HEK293 (cell line): Measurements from ENCODE around the gene BIK.

Experiments
- CTCF ChIA-PET: fragments of 350-600 bp; formaldehyde crosslinking; extraction: SDS; loops from one replicate; lab custom pipeline; 2021; ENCODE audit warnings: antibody characterized with exemption; lab: Yijun Ruan, JAX
- POLR2A ChIA-PET: fragments of 300-600 bp; formaldehyde crosslinking; extraction: SDS; loops from one replicate; lab custom pipeline; 2020; ENCODE audit warnings: antibody characterized with exemption, inconsistent platforms; lab: Yijun Ruan, JAX
- H3K27ac ChIP-seq: fragments of 200-500 bp; sonication (Bioruptor generic); 2 replicates; pipeline ENCODE4 v1.5.1; 2014; ENCODE audit warnings: low read depth, low read length, control low read depth, inconsistent platforms; ENCODE audit errors: extremely low read depth
- H3K36me3 ChIP-seq, 2 experiments: fragments of 200-500 bp in 1 of 2; sonication (Bioruptor generic) in 1 of 2; 1 replicate in 1 of 2; 2 replicates in 1 of 2; pipeline ENCODE4 v1.5.1; 2014 to 2017; ENCODE audit warnings: inconsistent platforms in 2 of 2, low read length in 2 of 2; ENCODE audit not compliant: control insufficient read depth in 2 of 2, insufficient read depth in 1 of 2
- H3K4me1 ChIP-seq: fragments of 200-500 bp; sonication (Bioruptor generic); 2 replicates; pipeline ENCODE4 v1.5.1; 2014; ENCODE audit warnings: mild to moderate bottlenecking, low read length, inconsistent platforms; ENCODE audit not compliant: control insufficient read depth, insufficient read depth
- H3K4me3 ChIP-seq: 2 replicates; pipeline ENCODE4 v1.5.1; 2011; ENCODE audit warnings: low read depth, mild to moderate bottlenecking, control low read depth, low read length, moderate library complexity
- H3K9me3 ChIP-seq: fragments of 200-500 bp; sonication (Bioruptor generic); 2 replicates; pipeline ENCODE4 v1.5.1; 2014; ENCODE audit warnings: low read depth, low read length, inconsistent platforms; ENCODE audit not compliant: control insufficient read depth, insufficient read depth
- GLIS1 ChIP-seq: fragments of 450-650 bp; formaldehyde crosslinking; IDR thresholded peaks from 2 replicates; pipeline ENCODE4 v1.5.1; 2016; ENCODE audit warnings: missing biosample characterization, missing genetic modification characterization
- KLF16 ChIP-seq: fragments of 450-650 bp; formaldehyde crosslinking; IDR thresholded peaks from 2 replicates; pipeline ENCODE4 v1.5.1; 2017; ENCODE audit warnings: missing biosample characterization, missing genetic modification characterization
- OSR2 ChIP-seq: fragments of 450-650 bp; formaldehyde crosslinking; IDR thresholded peaks from 2 replicates; pipeline ENCODE4 v1.5.1; 2016; ENCODE audit warnings: missing biosample characterization, missing genetic modification characterization
- SP7 ChIP-seq: fragments of 450-650 bp; formaldehyde crosslinking; IDR thresholded peaks from 2 replicates; pipeline ENCODE4 v1.5.1; 2016; ENCODE audit warnings: missing biosample characterization, missing genetic modification characterization
- ZBTB1 ChIP-seq: fragments of 450-650 bp; formaldehyde crosslinking; IDR thresholded peaks from 2 replicates; pipeline ENCODE4 v1.5.1; 2016; ENCODE audit warnings: missing biosample characterization, missing genetic modification characterization
- ZBTB7A ChIP-seq: fragments of 450-650 bp; formaldehyde crosslinking; IDR thresholded peaks from 2 replicates; pipeline ENCODE4 v1.5.1; 2016; ENCODE audit warnings: low read depth, missing biosample characterization, missing genetic modification characterization
- ZFP3 ChIP-seq: fragments of 450-650 bp; formaldehyde crosslinking; IDR thresholded peaks from 2 replicates; pipeline ENCODE4 v1.5.1; 2016; ENCODE audit warnings: low read depth, missing biosample characterization, missing genetic modification characterization
- ZIC2 ChIP-seq: fragments of 450-650 bp; formaldehyde crosslinking; IDR thresholded peaks from 2 replicates; pipeline ENCODE4 v1.5.1; 2016; ENCODE audit warnings: missing biosample characterization, missing genetic modification characterization
- ZNF10 ChIP-seq: fragments of 450-650 bp; formaldehyde crosslinking; IDR thresholded peaks from 2 replicates; pipeline ENCODE4 v1.5.1; 2017; ENCODE audit warnings: missing biosample characterization, missing genetic modification characterization
- ZNF112 ChIP-seq: fragments of 450-650 bp; formaldehyde crosslinking; IDR thresholded peaks from 2 replicates; pipeline ENCODE4 v1.5.0; 2017; ENCODE audit warnings: missing biosample characterization, missing genetic modification characterization
- ZNF121 ChIP-seq: fragments of 450-650 bp; formaldehyde crosslinking; IDR thresholded peaks from 2 replicates; pipeline ENCODE4 v1.5.1; 2016; ENCODE audit warnings: missing biosample characterization, missing genetic modification characterization
- ZNF133 ChIP-seq: fragments of 450-650 bp; formaldehyde crosslinking; IDR thresholded peaks from 2 replicates; pipeline ENCODE4 v1.5.1; 2016; ENCODE audit warnings: missing biosample characterization, missing genetic modification characterization
- ZNF202 ChIP-seq: fragments of 450-650 bp; formaldehyde crosslinking; IDR thresholded peaks from 2 replicates; pipeline ENCODE4 v1.5.1; 2016; ENCODE audit warnings: missing biosample characterization, missing genetic modification characterization, borderline replicate concordance
- ZNF324 ChIP-seq: fragments of 450-650 bp; formaldehyde crosslinking; IDR thresholded peaks from 2 replicates; pipeline ENCODE4 v1.5.1; 2016; ENCODE audit warnings: missing biosample characterization, missing genetic modification characterization
- ZNF341 ChIP-seq: fragments of 450-650 bp; formaldehyde crosslinking; IDR thresholded peaks from 2 replicates; pipeline ENCODE4; 2016; ENCODE audit warnings: low read depth, missing biosample characterization, missing genetic modification characterization
- ZNF626 ChIP-seq: fragments of 450-650 bp; sonication (Bioruptor Pico); formaldehyde crosslinking; IDR thresholded peaks from 2 replicates; pipeline ENCODE4 v1.5.1; 2018; ENCODE audit warnings: missing biosample characterization, missing genetic modification characterization, inconsistent platforms
- TF ChIP-seq, protein P1 (sequence below): fragments of 450-650 bp; formaldehyde crosslinking; IDR thresholded peaks from 2 replicates; pipeline ENCODE4 v1.5.1; 2016; ENCODE audit warnings: missing biosample characterization, missing genetic modification characterization
- TF ChIP-seq, protein P2 (sequence below): fragments of 450-650 bp; formaldehyde crosslinking; conservative IDR thresholded peaks from 2 replicates; pipeline ENCODE4 v1.5.1; 2016; ENCODE audit warnings: low read depth, missing biosample characterization, missing genetic modification characterization
- TF ChIP-seq, protein P3 (sequence below): fragments of 450-650 bp; IDR thresholded peaks from 2 replicates; pipeline ENCODE4 v1.5.1; 2018; ENCODE audit warnings: missing biosample characterization, missing genetic modification characterization

BIK gene

DNA sequence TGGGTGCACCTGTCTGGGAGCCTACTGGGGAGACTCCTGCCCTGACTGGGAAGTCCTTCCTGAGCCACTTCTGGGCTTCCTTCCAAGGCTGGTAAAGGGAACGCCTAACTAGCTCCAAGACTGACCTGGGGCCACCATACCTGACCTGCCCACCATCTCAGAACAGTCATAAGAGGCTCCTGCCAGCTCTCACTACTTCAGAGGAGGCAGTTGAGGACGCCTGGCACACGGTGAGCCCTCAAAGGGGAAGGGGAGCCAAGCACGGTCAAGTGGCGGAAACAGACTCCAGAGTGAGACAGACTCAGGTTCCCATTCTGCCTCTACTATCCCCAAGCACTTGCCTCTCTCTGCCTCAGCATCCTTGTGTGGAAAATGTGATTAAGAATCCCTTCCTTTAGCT, 25.0 kb downstream of the BIK start:
- CTCF ChIA-PET: interaction anchor here (0.6 to 1.4 kb wide), 2 partner anchors 9 to 37 kb away, joined by 4 to 6 read pairs; no protein-coding TSS in a partner anchor
- Histone ChIP-seq H3K36me3 (peaks cover 51 to 97% of the 10 kb centered on the region in 2 experiments), H3K27ac (no peak overlapping the region)

DNA sequence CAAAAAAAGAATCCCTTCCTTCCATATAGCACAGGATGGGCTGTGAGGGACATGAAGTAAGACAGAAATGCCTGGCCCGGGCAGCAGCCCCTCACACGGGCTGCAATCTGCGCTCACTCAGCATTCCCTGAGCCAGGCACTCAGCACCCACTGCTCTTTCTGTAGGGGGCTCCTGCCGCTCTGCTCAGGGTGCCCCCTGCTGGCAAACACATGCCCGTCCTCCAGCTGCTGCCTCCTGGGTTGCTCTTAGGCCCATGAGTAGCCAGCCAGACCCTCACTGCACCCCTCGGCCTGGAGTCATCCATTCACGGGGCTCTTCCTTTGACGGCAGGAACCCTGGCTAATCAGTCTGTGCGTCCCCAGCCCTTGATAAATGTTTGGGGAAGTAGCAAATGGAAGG, 25.7 kb downstream of the BIK start:
- TF ChIP-seq ZNF341 (tag by site-specific recombination) (no peak), ZIC2 (peak; percentile 48)
- TF ChIP-seq, protein P1, sequence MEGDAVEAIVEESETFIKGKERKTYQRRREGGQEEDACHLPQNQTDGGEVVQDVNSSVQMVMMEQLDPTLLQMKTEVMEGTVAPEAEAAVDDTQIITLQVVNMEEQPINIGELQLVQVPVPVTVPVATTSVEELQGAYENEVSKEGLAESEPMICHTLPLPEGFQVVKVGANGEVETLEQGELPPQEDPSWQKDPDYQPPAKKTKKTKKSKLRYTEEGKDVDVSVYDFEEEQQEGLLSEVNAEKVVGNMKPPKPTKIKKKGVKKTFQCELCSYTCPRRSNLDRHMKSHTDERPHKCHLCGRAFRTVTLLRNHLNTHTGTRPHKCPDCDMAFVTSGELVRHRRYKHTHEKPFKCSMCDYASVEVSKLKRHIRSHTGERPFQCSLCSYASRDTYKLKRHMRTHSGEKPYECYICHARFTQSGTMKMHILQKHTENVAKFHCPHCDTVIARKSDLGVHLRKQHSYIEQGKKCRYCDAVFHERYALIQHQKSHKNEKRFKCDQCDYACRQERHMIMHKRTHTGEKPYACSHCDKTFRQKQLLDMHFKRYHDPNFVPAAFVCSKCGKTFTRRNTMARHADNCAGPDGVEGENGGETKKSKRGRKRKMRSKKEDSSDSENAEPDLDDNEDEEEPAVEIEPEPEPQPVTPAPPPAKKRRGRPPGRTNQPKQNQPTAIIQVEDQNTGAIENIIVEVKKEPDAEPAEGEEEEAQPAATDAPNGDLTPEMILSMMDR (tag by site-specific recombination): peak; percentile 60
- Histone ChIP-seq H3K4me3 (no peak overlapping the region), H3K36me3 (peaks cover 53 to 99% of the 10 kb centered on the region in 2 experiments), H3K27ac (no peak overlapping the region), H3K9me3 (no peaks in the 10 kb centered on the region), H3K4me1 (no peaks in the 10 kb centered on the region)
- ChIA-PET CTCF (interaction anchor here (0.6 to 1.7 kb wide), 6 partner anchors 9 to 266 kb away, joined by 3 to 6 read pairs (median 4); no protein-coding TSS in a partner anchor), POLR2A (no interaction called here)

More for the DNA sequence above, 25.0 kb downstream of the BIK start:
- TF ChIP-seq ZNF112: no peak
- TF ChIP-seq ZNF133 (tag by site-specific recombination): no peak
- TF ChIP-seq KLF16 (tag by site-specific recombination): no peak
- no peak for TF ChIP-seq ZBTB7A
- no peak for TF ChIP-seq ZBTB1 (tag by site-specific recombination)
- TF ChIP-seq, protein P2, sequence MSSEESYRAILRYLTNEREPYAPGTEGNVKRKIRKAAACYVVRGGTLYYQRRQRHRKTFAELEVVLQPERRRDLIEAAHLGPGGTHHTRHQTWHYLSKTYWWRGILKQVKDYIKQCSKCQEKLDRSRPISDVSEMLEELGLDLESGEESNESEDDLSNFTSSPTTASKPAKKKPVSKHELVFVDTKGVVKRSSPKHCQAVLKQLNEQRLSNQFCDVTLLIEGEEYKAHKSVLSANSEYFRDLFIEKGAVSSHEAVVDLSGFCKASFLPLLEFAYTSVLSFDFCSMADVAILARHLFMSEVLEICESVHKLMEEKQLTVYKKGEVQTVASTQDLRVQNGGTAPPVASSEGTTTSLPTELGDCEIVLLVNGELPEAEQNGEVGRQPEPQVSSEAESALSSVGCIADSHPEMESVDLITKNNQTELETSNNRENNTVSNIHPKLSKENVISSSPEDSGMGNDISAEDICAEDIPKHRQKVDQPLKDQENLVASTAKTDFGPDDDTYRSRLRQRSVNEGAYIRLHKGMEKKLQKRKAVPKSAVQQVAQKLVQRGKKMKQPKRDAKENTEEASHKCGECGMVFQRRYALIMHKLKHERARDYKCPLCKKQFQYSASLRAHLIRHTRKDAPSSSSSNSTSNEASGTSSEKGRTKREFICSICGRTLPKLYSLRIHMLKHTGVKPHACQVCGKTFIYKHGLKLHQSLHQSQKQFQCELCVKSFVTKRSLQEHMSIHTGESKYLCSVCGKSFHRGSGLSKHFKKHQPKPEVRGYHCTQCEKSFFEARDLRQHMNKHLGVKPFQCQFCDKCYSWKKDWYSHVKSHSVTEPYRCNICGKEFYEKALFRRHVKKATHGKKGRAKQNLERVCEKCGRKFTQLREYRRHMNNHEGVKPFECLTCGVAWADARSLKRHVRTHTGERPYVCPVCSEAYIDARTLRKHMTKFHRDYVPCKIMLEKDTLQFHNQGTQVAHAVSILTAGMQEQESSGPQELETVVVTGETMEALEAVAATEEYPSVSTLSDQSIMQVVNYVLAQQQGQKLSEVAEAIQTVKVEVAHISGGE (tag by site-specific recombination): no peak
- no peak for TF ChIP-seq OSR2 (tag by site-specific recombination)
- no peak for TF ChIP-seq SP7 (tag by site-specific recombination)
- TF ChIP-seq ZNF324 (tag by site-specific recombination): no peak
- no peak for TF ChIP-seq ZNF202 (tag by site-specific recombination)
- no peak for TF ChIP-seq ZNF121 (tag by site-specific recombination)
- TF ChIP-seq, protein P3, sequence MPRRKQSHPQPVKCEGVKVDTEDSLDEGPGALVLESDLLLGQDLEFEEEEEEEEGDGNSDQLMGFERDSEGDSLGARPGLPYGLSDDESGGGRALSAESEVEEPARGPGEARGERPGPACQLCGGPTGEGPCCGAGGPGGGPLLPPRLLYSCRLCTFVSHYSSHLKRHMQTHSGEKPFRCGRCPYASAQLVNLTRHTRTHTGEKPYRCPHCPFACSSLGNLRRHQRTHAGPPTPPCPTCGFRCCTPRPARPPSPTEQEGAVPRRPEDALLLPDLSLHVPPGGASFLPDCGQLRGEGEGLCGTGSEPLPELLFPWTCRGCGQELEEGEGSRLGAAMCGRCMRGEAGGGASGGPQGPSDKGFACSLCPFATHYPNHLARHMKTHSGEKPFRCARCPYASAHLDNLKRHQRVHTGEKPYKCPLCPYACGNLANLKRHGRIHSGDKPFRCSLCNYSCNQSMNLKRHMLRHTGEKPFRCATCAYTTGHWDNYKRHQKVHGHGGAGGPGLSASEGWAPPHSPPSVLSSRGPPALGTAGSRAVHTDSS (tag by site-specific recombination): no peak
- no peak for TF ChIP-seq ZNF10 (tag by site-specific recombination)
- no peak for TF ChIP-seq GLIS1 (tag by site-specific recombination)
- no peak for TF ChIP-seq ZNF626
- TF ChIP-seq ZFP3: no peak
- H3K4me1 ChIP-seq: no peaks in the 10 kb centered on the region
- POLR2A ChIA-PET: no interaction called here
- no peaks in the 10 kb centered on the region for H3K9me3 ChIP-seq
- no peak overlapping the region for H3K4me3 ChIP-seq
